Motor neuron (in vitro differentiated cells): ENCODE data around the gene SYT7. TPM values are rescaled to one million over a fixed set of nuclear protein-coding genes. Genes with fewer than 3 reads are reported as not detected.

Experiments
- ATAC-seq, 8 experiments: fragments of 200-7000 bp; cut with Tn5 transposase; replicated peaks in 6 of 8; 2 replicates each; pipeline ENCODE4 v1.8.0; 2021; ENCODE audit warnings: mild to moderate bottlenecking in 8 of 8, moderate library complexity in 8 of 8
- H3K27ac ChIP-seq, 2 donors: fragments of 250-450 bp; sonication (Bioruptor Pico); 2 replicates each; pipeline ENCODE4 v1.9.0; 2021; ENCODE audit warnings: antibody characterized with exemption in 2 of 2, mild to moderate bottlenecking in 2 of 2, moderate library complexity in 1 of 2
- H3K4me1 ChIP-seq, 2 donors: fragments of 250-450 bp; sonication (Bioruptor Pico); replicated peaks in 1 of 2; 2 replicates each; pipeline ENCODE4 v1.6.1; 2021; ENCODE audit warnings: antibody characterized with exemption in 2 of 2, mild to moderate bottlenecking in 2 of 2, moderate library complexity in 1 of 2
- H3K4me3 ChIP-seq, 5 donors: fragments of 250-450 bp; sonication (Bioruptor Pico); 2 replicates each; pipeline ENCODE4 v1.9.0; 2021; ENCODE audit warnings: antibody characterized with exemption in 5 of 5, mild to moderate bottlenecking in 5 of 5, moderate library complexity in 4 of 5
- WGBS, 10 experiments: fragments of 450-650 bp; shearing (Covaris generic); methylation state at CpG; one replicate each; pipeline ENCODE4 v1.0.0; 2022; 5-methylcytosine and 5-hydroxymethylcytosine counted together
- in situ Hi-C, 9 experiments: fragments of 400-800 bp; cut with MboI; loops; one replicate each; pipeline ENCODE4 v1.15.0; 2021; ENCODE audit warnings: low sequenced_read_pairs in 9 of 9, low pct_unique_long_range_greater_than_20kb in 2 of 9; ENCODE audit not compliant: unreplicated experiment in 9 of 9
- total RNA-seq, 8 experiments: library from RNA; unstranded; fragments of 300-600 nt; gene quantifications; 2 replicates each; pipeline versions ENCODE4 v1.2.3 to v1.2.4, GENCODE V29; 2022

SYT7 gene
- total RNA-seq, 8 experiments from 2014 or later = 0.27 to 13.6 (median 9.7) TPM

GRCh38 chr11:61507962-61508861, 72.7 kb downstream of the SYT7 start, which contains the start of gene LRRC10B:
LRRC10B (plus strand) TSS chr11:61508749; CDS start chr11:61508999, 250 bp downstream.
- H3K27ac ChIP-seq = peak within 1 kb of the TSS; percentile 67 to 72
- peak; percentile 40 to 77 (median 71) for ATAC-seq
- in situ Hi-C loops = no loop called here
- peaks cover 31 to 41% of the 10 kb centered on the region in 2 donors for H3K4me1 ChIP-seq
- peak within 1 kb of the TSS; percentile 24 to 40 (median 33) for H3K4me3 ChIP-seq
- WGBS, 10 experiments = 0 to 27% (median 6%) methylated on average over 2 to 7 of the region's 74 CpGs; no CpG with 5 or more reads in 5 of the 10 experiments

GRCh38 chr11:61507012-61507768, 73.7 kb downstream of the SYT7 start:
- in situ Hi-C loops = no loop called here
- no peak overlapping the region for H3K4me3 ChIP-seq
- no peak overlapping the region for H3K27ac ChIP-seq

GRCh38 chr11:61505640-61506155, 75.2 kb downstream of the SYT7 start:
- Histone ChIP-seq H3K4me3 (no peak overlapping the region), H3K4me1 (peaks cover 25 to 31% of the 10 kb centered on the region in 2 donors), H3K27ac (no peak overlapping the region)
- WGBS, 10 experiments = 33 to 100% (median 57%) methylated on average over 1 to 4 of the region's 10 CpGs; no CpG with 5 or more reads in 6 of the 10 experiments
- in situ Hi-C loops = no loop called here
- no peak for ATAC-seq

More at GRCh38 chr11:61507012-61507768, 73.7 kb downstream of the SYT7 start:
- 30 to 96% (median 80%) methylated on average over 1 to 9 of the region's 14 CpGs; no CpG with 5 or more reads in 3 of the 10 experiments for WGBS, 10 experiments
- peaks cover 31 to 41% of the 10 kb centered on the region in 2 donors for H3K4me1 ChIP-seq
- ATAC-seq = no peak

GRCh38 chr11:61505106-61505505, 75.8 kb downstream of the SYT7 start:
- in situ Hi-C loops = no loop called here
- WGBS, 10 experiments = 57 to 100% methylated on average over 1 of the region's 5 CpGs; no CpG with 5 or more reads in 8 of the 10 experiments
- Histone ChIP-seq H3K27ac (no peak overlapping the region), H3K4me3 (no peak overlapping the region), H3K4me1 (peaks cover 24 to 25% of the 10 kb centered on the region in 2 donors)
- no peak for ATAC-seq

GRCh38 chr11:61503135-61503770, 77.6 kb downstream of the SYT7 start:
- WGBS, 10 experiments = 62 to 100% (median 70%) methylated on average over 1 to 7 of the region's 8 CpGs; no CpG with 5 or more reads in 2 of the 10 experiments
- in situ Hi-C loops = no loop called here

GRCh38 chr11:61502522-61502921, 78.4 kb downstream of the SYT7 start:
- H3K4me3 ChIP-seq = no peak overlapping the region
- ATAC-seq = peak in 2 of 8 experiments; percentile 68 to 69
- in situ Hi-C loops = no loop called here
- 75 to 100% (median 80%) methylated on average over 1 of the region's 1 CpG; no CpG with 5 or more reads in 6 of the 10 experiments for WGBS, 10 experiments
- H3K4me1 ChIP-seq = peaks cover 24 to 31% of the 10 kb centered on the region in 2 donors
- H3K27ac ChIP-seq = no peak overlapping the region

More at GRCh38 chr11:61503135-61503770, 77.6 kb downstream of the SYT7 start:
- ATAC-seq = no peak
- Histone ChIP-seq H3K27ac (no peak overlapping the region), H3K4me1 (peaks cover 28 to 30% of the 10 kb centered on the region in 2 donors), H3K4me3 (no peak overlapping the region)

- in situ Hi-C loops = loop anchor here in 2 of 9 experiments (25.0 kb wide), 1 partner anchor 137 kb away; no protein-coding TSS in a partner anchor
- no peak overlapping the region for H3K4me3 ChIP-seq
- peak in 5 of 8 experiments; percentile 62 to 72 (median 69) for ATAC-seq
- 10 to 79% (median 25%) methylated on average over 2 to 10 of the region's 12 CpGs for WGBS, 10 experiments
- H3K4me1 ChIP-seq = peaks cover 30 to 33% of the 10 kb centered on the region in 2 donors
- peak overlapping the region; percentile 34 to 40 for H3K27ac ChIP-seq
These were observed 80.9 kb downstream of the SYT7 start for GRCh38 chr11:61499816-61500491.

GRCh38 chr11:61498767-61499341, 82.0 kb downstream of the SYT7 start:
- Histone ChIP-seq H3K4me1 (peaks cover 36 to 40% of the 10 kb centered on the region in 2 donors), H3K27ac (no peak overlapping the region), H3K4me3 (no peak overlapping the region)
- in situ Hi-C loops = loop anchor here in 2 of 9 experiments (25.0 kb wide), 1 partner anchor 138 kb away; no protein-coding TSS in a partner anchor
- WGBS, 10 experiments = 62 to 100% (median 79%) methylated on average over 1 to 11 of the region's 15 CpGs; no CpG with 5 or more reads in 4 of the 10 experiments
- ATAC-seq = no peak

- Histone ChIP-seq H3K4me1 (peaks cover 36 to 40% of the 10 kb centered on the region in 2 donors), H3K27ac (no peak overlapping the region), H3K4me3 (no peak overlapping the region)
- WGBS, 10 experiments = 10 to 100% (median 59%) methylated on average over 1 to 6 of the region's 9 CpGs; no CpG with 5 or more reads in 2 of the 10 experiments
- ATAC-seq = no peak
- in situ Hi-C loops = loop anchor here in 2 of 9 experiments (25.0 kb wide), 1 partner anchor 139 kb away; no protein-coding TSS in a partner anchor
These were observed 83.0 kb downstream of the SYT7 start for GRCh38 chr11:61497876-61498275.

GRCh38 chr11:61497473-61497872, 83.4 kb downstream of the SYT7 start:
- no peak overlapping the region for H3K4me3 ChIP-seq
- WGBS, 10 experiments = 17 to 70% (median 60%) methylated on average over 1 to 2 of the region's 2 CpGs; no CpG with 5 or more reads in 6 of the 10 experiments
- ATAC-seq = no peak
- in situ Hi-C loops = loop anchor here in 2 of 9 experiments (25.0 kb wide), 1 partner anchor 140 kb away; no protein-coding TSS in a partner anchor
- H3K27ac ChIP-seq = no peak overlapping the region
- H3K4me1 ChIP-seq = peaks cover 36 to 40% of the 10 kb centered on the region in 2 donors
